ENCODE data around the gene GLT1D1. TPM values are rescaled to one million over a fixed set of nuclear protein-coding genes. Genes with fewer than 3 reads are reported as not detected.

Gene GLT1D1
- total and polyA plus RNA-seq, 2 of the 8 experiments (the other 6 are each of a cell fraction or from before 2014, with no cell fraction given), result 1.5 to 3.6 TPM

DNA sequence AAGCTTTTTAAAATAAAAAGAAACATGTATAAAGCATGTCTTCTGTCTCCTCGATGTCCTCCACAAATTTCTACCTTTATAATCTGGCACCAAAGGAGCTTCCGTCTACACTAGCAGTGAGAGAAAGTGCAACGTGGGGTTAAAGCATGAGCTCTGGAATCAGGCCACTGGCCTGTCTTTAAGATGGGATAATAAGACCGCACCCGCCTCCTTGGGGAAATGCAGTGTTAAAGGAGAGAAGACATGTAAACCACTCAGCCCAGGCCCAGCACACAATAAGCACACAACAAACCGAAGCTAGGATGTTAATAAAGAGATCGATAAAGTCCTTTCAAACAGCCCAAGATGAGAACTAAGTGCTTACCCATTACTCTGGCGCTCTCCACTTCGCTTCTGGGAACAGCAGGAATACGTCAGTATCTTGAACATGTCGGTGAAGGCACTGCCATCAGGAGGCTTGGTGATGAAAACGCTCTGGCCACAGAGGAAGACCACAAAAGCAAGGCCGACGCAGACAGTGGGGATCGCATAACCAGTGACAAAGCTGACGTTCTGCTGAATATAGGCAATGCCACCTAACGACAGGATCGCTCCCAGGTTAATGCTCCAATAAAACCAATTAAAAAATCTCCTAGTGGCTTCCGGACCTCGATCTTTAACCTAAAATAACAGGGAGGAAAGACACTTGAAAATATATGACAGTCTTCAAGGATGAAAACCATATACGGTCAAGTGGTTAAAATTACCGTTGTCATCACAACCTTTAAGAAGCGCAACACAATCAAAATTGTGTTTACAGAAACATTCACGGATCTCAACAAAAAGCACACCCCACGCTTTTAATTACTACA lies 38.6 kb upstream of the GLT1D1 start:
- no peak overlapping the region for H4K91ac ChIP-seq (replicated peaks; ENCODE audit: insufficient read length, low read length)
- WGBS, 2 experiments (ENCODE audit: extremely low coverage in 1 of 2, insufficient coverage in 1 of 2, insufficient read length in 1 of 2, insufficient replicate concordance in 2 of 2, low coverage in 1 of 2, low lambda C conversion rate in 2 of 2, missing lambda C conversion rate in 1 of 2), result 93% methylated on average over 25 of the region's 25 CpGs; no CpG with 5 or more reads in 1 of the 2 experiments
- H4K20me1 ChIP-seq (replicated peaks in 1 of 2; ENCODE audit: control insufficient read depth in 1 of 2, insufficient read depth in 2 of 2, low read length in 2 of 2), result peaks cover 21 to 35% of the 10 kb centered on the region in 2 experiments
- DNase-seq (ENCODE audit: low read depth in 1 of 2, low spot score in 2 of 2), result no peak
- ChIA-PET POLR2A (ENCODE audit: partially characterized antibody) (interaction anchor here (1.4 kb wide), 1 partner anchor 25 kb away, joined by 3 read pairs; no protein-coding TSS in a partner anchor), CTCF (ENCODE audit: partially characterized antibody) (no interaction called here)
- H4K8ac ChIP-seq (ENCODE audit: extremely low read depth, insufficient read depth, low read length), result no peak overlapping the region
- H2AFZ ChIP-seq (ENCODE audit: low read length), result no peak overlapping the region
- H2BK5ac ChIP-seq (ENCODE audit: low read depth, low read length), result peak overlapping the region; percentile 2; the same call in 1 of the 2 replicates
- no peak overlapping the region for H3K4me2 ChIP-seq (ENCODE audit: insufficient read depth in 1 of 2, low read depth in 2 of 2, low read length in 2 of 2)
- no peak overlapping the region for H3K4me3 ChIP-seq (ENCODE audit: extremely low read depth in 1 of 4, insufficient read depth in 2 of 4, low read depth in 3 of 4, low read length in 4 of 4)
- no peak overlapping the region for H4K5ac ChIP-seq (ENCODE audit: insufficient read length, low read depth, low read length)
- H3K18ac ChIP-seq (ENCODE audit: extremely low read depth, low read length), result no peak overlapping the region
- no peak overlapping the region for H2BK12ac ChIP-seq (ENCODE audit: low read depth, low read length)
- H2AK5ac ChIP-seq (ENCODE audit: low read depth, low read length), result no peak overlapping the region
- no peak overlapping the region for H3K23ac ChIP-seq (ENCODE audit: insufficient read length)
- TF ChIP-seq YY1 (IDR thresholded peaks at IDR 0.05; ENCODE audit: low read depth, low read length) (no peak), TBP (IDR thresholded peaks at IDR 0.05; ENCODE audit: low read depth, low read length) (no peak), CREB1 (IDR thresholded peaks at IDR 0.05) (no peak), TAF7 (optimal IDR thresholded peaks at IDR 0.05; ENCODE audit: borderline replicate concordance, low read depth, low read length) (no peak)
- peaks cover 10% of the 10 kb centered on the region for H3K79me1 ChIP-seq (ENCODE audit: low read depth, low read length)
- H3K56ac ChIP-seq (replicated peaks; ENCODE audit: insufficient read length, low read depth, low read length), result no peak overlapping the region
- no peak overlapping the region for H3K4ac ChIP-seq (replicated peaks; ENCODE audit: insufficient read length, low read depth, low read length)
- no peaks in the 10 kb centered on the region; the same call in 1 of the 2 replicates for H3K23me2 ChIP-seq (ENCODE audit: low read depth, low read length)
- H3K9ac ChIP-seq (replicated peaks in 1 of 4; ENCODE audit: extremely low read depth in 1 of 4, low read depth in 3 of 4, low read length in 3 of 4), result no peak overlapping the region; a peak in 1 of 7 replicates
- no peak overlapping the region for H3K14ac ChIP-seq (ENCODE audit: insufficient read length)
- H3K36me3 ChIP-seq (ENCODE audit: control insufficient read depth in 2 of 4, insufficient read depth in 4 of 4, low read length in 3 of 4), result peaks cover 0 to 17% (median 5%) of the 10 kb centered on the region in 4 experiments; a peak in 3 of 8 replicates
- no peaks in the 10 kb centered on the region for H3K9me3 ChIP-seq (ENCODE audit: insufficient read depth in 2 of 2, low read depth in 1 of 2, low read length in 1 of 2)
- FAIRE-seq, result no peak
- no peak overlapping the region for H2BK120ac ChIP-seq (replicated peaks; ENCODE audit: low read depth, low read length)
- H3K79me2 ChIP-seq (ENCODE audit: control insufficient read depth in 1 of 2, insufficient read depth in 2 of 2, low read length in 2 of 2), result peaks cover 13 to 98% of the 10 kb centered on the region in 2 experiments
- no peaks in the 10 kb centered on the region for H3K27me3 ChIP-seq (replicated peaks in 1 of 4; ENCODE audit: control insufficient read depth in 3 of 4, extremely low read depth in 1 of 4, insufficient read depth in 3 of 4, low read length in 3 of 4)
- H2BK20ac ChIP-seq (ENCODE audit: low read length), result no peak overlapping the region
- H3K27ac ChIP-seq (ENCODE audit: low read depth, low read length), result no peak overlapping the region
- H3K4me1 ChIP-seq (replicated peaks in 1 of 4; ENCODE audit: control insufficient read depth in 3 of 4, insufficient read depth in 4 of 4, low read length in 3 of 4), result peaks cover 5 to 14% (median 9%) of the 10 kb centered on the region in 4 experiments
- H2BK15ac ChIP-seq (ENCODE audit: low read length), result no peak overlapping the region

Measured in H1 (cell line).